Measurements from ENCODE around the gene SULF2.

Gene SULF2

DNA sequence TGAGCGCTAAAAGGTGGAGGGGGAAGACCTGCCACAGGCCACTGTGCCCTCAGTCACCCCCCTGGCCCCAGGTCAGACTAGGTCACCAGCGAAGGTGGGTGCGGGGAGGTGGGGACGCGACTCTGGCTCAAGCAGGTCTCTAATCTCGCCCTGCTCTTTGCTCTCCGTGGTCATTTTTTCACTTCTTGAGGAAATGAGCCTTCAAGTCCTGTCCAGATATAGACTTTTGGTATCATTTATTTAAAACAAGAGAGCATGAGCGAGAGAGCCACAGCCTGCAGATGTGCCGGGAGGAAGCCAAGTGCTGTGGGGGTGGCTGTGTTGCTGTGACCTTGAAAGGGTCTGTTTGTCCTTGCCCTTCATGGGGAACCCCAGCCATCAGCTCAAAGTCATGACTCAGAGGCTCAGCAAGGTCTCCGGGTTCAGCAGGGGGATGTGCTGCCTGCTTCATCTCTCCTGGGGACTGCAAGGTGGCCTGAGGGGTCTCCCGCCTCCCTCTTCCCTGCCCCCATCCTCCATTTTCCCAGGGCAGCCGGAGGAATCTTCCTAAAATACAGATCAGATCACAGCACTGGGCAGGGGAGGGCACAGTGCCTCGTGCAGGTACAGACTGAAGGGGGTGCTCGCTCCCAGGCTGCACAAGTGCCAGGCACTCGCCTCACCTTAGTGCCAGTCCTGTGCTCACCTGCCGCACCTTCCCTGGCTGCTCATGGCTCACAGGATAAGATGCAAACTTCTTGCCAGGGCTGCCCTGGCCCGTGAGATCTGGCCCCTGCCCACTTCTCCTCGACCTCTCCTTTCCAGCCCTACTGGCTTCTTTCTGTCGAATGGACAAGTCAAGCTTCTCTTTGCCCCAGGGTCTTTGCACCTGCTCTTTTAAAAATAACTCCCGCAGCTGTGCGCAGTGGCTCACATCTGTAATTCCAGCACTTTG, 26.5 kb downstream of the SULF2 start:
- TF ChIP-seq CREB1 (IDR thresholded peaks at IDR 0.05; ENCODE audit: low read depth) (no peak), TEAD4 (IDR thresholded peaks at IDR 0.05) (no peak), EP300 (IDR thresholded peaks at IDR 0.05; ENCODE audit: borderline replicate concordance) (no peak)
- TF ChIP-seq, protein P1, sequence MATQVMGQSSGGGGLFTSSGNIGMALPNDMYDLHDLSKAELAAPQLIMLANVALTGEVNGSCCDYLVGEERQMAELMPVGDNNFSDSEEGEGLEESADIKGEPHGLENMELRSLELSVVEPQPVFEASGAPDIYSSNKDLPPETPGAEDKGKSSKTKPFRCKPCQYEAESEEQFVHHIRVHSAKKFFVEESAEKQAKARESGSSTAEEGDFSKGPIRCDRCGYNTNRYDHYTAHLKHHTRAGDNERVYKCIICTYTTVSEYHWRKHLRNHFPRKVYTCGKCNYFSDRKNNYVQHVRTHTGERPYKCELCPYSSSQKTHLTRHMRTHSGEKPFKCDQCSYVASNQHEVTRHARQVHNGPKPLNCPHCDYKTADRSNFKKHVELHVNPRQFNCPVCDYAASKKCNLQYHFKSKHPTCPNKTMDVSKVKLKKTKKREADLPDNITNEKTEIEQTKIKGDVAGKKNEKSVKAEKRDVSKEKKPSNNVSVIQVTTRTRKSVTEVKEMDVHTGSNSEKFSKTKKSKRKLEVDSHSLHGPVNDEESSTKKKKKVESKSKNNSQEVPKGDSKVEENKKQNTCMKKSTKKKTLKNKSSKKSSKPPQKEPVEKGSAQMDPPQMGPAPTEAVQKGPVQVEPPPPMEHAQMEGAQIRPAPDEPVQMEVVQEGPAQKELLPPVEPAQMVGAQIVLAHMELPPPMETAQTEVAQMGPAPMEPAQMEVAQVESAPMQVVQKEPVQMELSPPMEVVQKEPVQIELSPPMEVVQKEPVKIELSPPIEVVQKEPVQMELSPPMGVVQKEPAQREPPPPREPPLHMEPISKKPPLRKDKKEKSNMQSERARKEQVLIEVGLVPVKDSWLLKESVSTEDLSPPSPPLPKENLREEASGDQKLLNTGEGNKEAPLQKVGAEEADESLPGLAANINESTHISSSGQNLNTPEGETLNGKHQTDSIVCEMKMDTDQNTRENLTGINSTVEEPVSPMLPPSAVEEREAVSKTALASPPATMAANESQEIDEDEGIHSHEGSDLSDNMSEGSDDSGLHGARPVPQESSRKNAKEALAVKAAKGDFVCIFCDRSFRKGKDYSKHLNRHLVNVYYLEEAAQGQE (IDR thresholded peaks at IDR 0.05; ENCODE audit: low read depth): no peak
- TF ChIP-seq, protein P2, sequence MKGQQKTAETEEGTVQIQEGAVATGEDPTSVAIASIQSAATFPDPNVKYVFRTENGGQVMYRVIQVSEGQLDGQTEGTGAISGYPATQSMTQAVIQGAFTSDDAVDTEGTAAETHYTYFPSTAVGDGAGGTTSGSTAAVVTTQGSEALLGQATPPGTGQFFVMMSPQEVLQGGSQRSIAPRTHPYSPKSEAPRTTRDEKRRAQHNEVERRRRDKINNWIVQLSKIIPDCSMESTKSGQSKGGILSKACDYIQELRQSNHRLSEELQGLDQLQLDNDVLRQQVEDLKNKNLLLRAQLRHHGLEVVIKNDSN (IDR thresholded peaks at IDR 0.05): no peak
- TF ChIP-seq, protein P3, sequence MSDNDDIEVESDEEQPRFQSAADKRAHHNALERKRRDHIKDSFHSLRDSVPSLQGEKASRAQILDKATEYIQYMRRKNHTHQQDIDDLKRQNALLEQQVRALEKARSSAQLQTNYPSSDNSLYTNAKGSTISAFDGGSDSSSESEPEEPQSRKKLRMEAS (IDR thresholded peaks at IDR 0.05): no peak

DNA sequence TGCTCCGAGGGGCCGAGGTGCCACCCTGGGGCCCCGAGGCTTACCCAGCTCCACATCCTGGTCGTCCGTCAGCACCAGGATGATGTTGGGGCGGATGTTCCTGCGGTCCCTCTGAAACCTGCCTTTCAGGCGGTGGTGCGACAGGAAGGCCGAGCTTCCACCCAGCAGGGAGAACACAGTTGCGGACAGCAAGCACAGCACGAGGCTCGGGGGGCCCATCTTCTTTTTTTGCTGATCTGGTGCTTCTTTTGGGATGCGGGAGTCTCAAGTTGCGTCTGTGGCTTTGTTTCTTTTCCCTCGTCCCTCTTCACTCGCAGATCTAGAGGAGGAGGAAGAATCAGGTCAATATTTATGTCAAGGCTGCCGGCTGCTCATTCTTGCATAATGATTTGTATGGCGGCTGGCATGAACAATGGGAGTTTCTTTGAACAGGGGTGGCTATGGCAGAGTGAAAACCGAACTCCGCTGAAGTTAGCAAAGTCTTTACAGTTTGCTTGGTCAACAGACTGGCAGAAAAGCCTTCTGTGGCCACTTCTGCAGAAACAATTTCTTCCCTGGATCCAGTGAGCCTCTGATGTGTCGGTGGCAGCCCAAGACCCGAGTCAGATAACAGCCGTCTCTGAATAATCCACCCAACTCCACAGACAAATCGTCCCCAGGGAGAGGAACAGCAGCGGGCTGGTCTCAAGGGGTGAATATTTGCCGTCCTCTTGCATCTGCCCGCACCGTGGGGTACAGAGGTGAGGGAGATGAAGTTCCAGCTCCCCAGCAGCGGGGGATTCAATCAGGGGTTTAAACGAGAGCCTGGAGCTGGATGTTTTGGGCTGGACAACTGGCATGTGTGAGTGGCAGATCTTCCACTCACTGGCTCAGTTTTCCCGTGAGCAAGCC, 27.9 kb downstream of the SULF2 start:
- no peak for TF ChIP-seq CREB1 (IDR thresholded peaks at IDR 0.05; ENCODE audit: low read depth)
- TF ChIP-seq, protein P1 (IDR thresholded peaks at IDR 0.05; ENCODE audit: low read depth): no peak
- TF ChIP-seq CEBPB (IDR thresholded peaks at IDR 0.05): no peak
- no peak for TF ChIP-seq TAF1 (IDR thresholded peaks at IDR 0.05; ENCODE audit: low read depth)
- TF ChIP-seq EP300 (IDR thresholded peaks at IDR 0.05; ENCODE audit: borderline replicate concordance): no peak
- no peak for TF ChIP-seq YY1 (IDR thresholded peaks at IDR 0.05; ENCODE audit: low read depth)

DNA sequence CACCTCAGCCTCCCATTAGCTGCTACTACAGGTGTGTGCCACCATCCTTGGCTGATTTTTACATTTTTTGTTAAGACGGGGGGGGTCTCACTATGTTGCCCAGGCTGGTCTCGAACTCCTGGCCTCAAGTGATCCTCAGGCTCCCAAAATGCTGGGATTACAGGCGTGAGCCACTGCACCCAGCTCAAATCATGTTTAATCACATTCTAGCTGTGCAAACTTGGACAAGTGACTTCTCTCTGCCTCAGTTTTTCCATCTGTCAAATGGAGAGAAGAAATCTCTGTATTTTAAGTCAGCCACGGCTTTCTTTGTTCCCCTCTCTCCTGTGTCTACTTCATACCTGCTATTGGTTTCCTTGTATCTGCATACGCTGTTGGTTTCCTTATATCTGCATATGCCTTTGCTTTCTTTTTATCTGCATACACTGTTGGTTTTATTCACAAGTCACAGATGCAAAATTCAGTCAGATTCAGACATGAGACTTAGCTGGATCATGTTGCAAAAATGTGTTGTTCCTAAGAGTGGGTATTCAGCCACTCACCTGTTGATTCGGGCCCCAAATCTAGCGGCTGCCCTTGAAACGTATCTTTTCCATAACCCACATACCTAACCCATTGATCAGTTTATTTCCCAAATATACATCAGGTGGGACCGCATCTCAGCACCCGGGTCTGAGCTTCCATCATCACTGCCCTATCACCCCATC, 30.2 kb downstream of the SULF2 start:
- TF ChIP-seq CREB1 (IDR thresholded peaks at IDR 0.05; ENCODE audit: low read depth) (no peak), ZBTB7A (IDR thresholded peaks at IDR 0.05; ENCODE audit: low read depth) (no peak), FOXM1 (IDR thresholded peaks at IDR 0.05; ENCODE audit: borderline replicate concordance, low read depth) (no peak)

DNA sequence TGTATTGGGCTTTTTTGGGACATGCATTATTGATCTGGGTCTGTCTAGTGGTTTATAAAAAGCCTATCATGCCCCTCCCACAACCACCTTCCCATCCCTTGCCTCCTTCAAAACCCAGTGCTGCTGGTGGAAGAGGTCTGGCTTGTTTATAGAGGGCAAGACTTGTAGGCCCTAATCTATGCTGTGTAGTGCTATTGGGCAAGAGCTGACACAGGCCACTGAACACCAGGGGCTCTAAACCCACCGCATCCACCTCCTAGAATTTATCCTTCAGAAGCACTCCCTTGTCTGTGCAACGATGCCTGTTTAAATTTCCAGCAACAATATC, 30.9 kb downstream of the SULF2 start:
- TF ChIP-seq TAF1 (IDR thresholded peaks at IDR 0.05; ENCODE audit: low read depth) (no peak), TCF12 (IDR thresholded peaks at IDR 0.05; ENCODE audit: low read depth) (no peak), EGR1 (IDR thresholded peaks at IDR 0.05) (no peak), CEBPB (IDR thresholded peaks at IDR 0.05) (no peak), TEAD4 (IDR thresholded peaks at IDR 0.05) (no peak), FOXM1 (IDR thresholded peaks at IDR 0.05; ENCODE audit: borderline replicate concordance, low read depth) (no peak), ZBTB7A (IDR thresholded peaks at IDR 0.05; ENCODE audit: low read depth) (no peak), CREB1 (IDR thresholded peaks at IDR 0.05; ENCODE audit: low read depth) (no peak), NFIC (IDR thresholded peaks at IDR 0.05) (no peak), RAD21 (IDR thresholded peaks at IDR 0.05; ENCODE audit: low read depth) (no peak), YY1 (IDR thresholded peaks at IDR 0.05; ENCODE audit: low read depth) (no peak), EP300 (IDR thresholded peaks at IDR 0.05; ENCODE audit: borderline replicate concordance) (no peak)
- TF ChIP-seq, protein P1 (IDR thresholded peaks at IDR 0.05; ENCODE audit: low read depth): no peak
- TF ChIP-seq, protein P2 (IDR thresholded peaks at IDR 0.05): no peak
- TF ChIP-seq, protein P3 (IDR thresholded peaks at IDR 0.05): no peak
